ENCODE measurements around the gene ANK3. TPM values are rescaled to one million over a fixed set of nuclear protein-coding genes. Genes with fewer than 3 reads are reported as not detected.

Gene ANK3
- total and polyA plus RNA-seq, 4 experiments from 2014 or later = 7.2 to 90.1 (median 55.8) TPM

- Histone ChIP-seq H3K9me3 (ENCODE audit: control insufficient read depth in 1 of 2, low read length in 2 of 2) (no peaks in the 10 kb centered on the region), H3K36me3 (ENCODE audit: insufficient read depth, low read length) (no peaks in the 10 kb centered on the region), H3K4me1 (ENCODE audit: insufficient read depth, low read length) (no peaks in the 10 kb centered on the region), H3K27ac (ENCODE audit: low read depth, low read length) (no peak overlapping the region), H3K27me3 (ENCODE audit: insufficient read depth, low read length) (no peaks in the 10 kb centered on the region), H3K4me3 (ENCODE audit: low read length in 2 of 2) (no peak overlapping the region)
- H3K4me1 Mint-ChIP-seq = peaks cover 0 to 11% (median 7%) of the 10 kb centered on the region in 4 donors
- no peaks in the 10 kb centered on the region for H3K27me3 Mint-ChIP-seq
- no peak overlapping the region for H3K4me3 Mint-ChIP-seq
- ChIA-PET CTCF (ENCODE audit: partially characterized antibody) (no interaction called here), POLR2A (ENCODE audit: partially characterized antibody) (no interaction called here)
- H3K36me3 Mint-ChIP-seq = peaks cover 13 to 36% of the 10 kb centered on the region in 2 donors
- no peak overlapping the region for H3K27ac Mint-ChIP-seq
- H3K9me3 Mint-ChIP-seq = peaks cover 0 to 2% (median 0%) of the 10 kb centered on the region in 8 donors
- intact Hi-C loops (cut with micrococcal nuclease) = no loop called here
- no peak for DNase-seq
Measured at GRCh38 chr10:60140651-60141632, 248.7 kb downstream of the ANK3 start.

- H3K4me3 Mint-ChIP-seq = no peak overlapping the region
- no peaks in the 10 kb centered on the region for H3K27me3 ChIP-seq (ENCODE audit: insufficient read depth, low read length)
- no peaks in the 10 kb centered on the region for H3K27me3 Mint-ChIP-seq
- peaks cover 18 to 40% of the 10 kb centered on the region in 2 donors for H3K36me3 Mint-ChIP-seq
- DNase-seq = no peak
- no peaks in the 10 kb centered on the region for H3K36me3 ChIP-seq (ENCODE audit: insufficient read depth, low read length)
- ChIA-PET CTCF (ENCODE audit: partially characterized antibody) (no interaction called here), POLR2A (ENCODE audit: partially characterized antibody) (no interaction called here)
- H3K27ac ChIP-seq (ENCODE audit: low read depth, low read length) = no peak overlapping the region
- no peaks in the 10 kb centered on the region for H3K9me3 ChIP-seq (ENCODE audit: control insufficient read depth in 1 of 2, low read length in 2 of 2)
- H3K27ac Mint-ChIP-seq = peak overlapping the region in 1 of 7 donors; percentile 18
- intact Hi-C loops (cut with micrococcal nuclease) = no loop called here
- peaks cover 0 to 2% (median 0%) of the 10 kb centered on the region in 8 donors for H3K9me3 Mint-ChIP-seq
- no peak overlapping the region for H3K4me3 ChIP-seq (ENCODE audit: low read length in 2 of 2)
- peaks cover 0 to 11% (median 7%) of the 10 kb centered on the region in 4 donors for H3K4me1 Mint-ChIP-seq
- H3K4me1 ChIP-seq (ENCODE audit: insufficient read depth, low read length) = no peaks in the 10 kb centered on the region
Measured at GRCh38 chr10:60139798-60140566, 249.7 kb downstream of the ANK3 start.

DNA sequence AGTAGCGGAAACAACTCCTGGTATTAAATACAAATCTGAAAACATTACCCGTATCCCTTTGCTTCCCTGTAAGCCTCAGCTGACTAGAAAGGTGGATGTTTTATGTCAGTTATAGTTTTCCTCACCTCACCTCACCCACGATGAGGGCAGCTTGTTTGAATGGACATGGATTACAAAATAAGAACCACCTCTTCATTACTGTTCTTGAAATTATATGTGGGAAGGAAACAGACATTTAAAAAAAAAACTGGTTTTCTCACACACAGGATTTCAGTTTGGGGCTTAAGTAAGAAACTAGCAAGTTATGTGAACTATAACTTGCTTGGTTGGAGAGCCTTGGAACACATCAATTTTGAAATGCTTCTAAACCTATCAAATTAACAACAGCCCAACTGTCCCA, 250.4 kb downstream of the ANK3 start:
- CTCF ChIA-PET (ENCODE audit: partially characterized antibody) = no interaction called here

GRCh38 chr10:60138842-60139241, 250.8 kb downstream of the ANK3 start:
- no peaks in the 10 kb centered on the region for H3K36me3 ChIP-seq (ENCODE audit: insufficient read depth, low read length)
- peak overlapping the region in 1 of 7 donors; percentile 15 for H3K27ac Mint-ChIP-seq

More for the DNA sequence above, 250.4 kb downstream of the ANK3 start:
- Histone ChIP-seq H3K9me3 (ENCODE audit: control insufficient read depth in 1 of 2, low read length in 2 of 2) (no peaks in the 10 kb centered on the region), H3K36me3 (ENCODE audit: insufficient read depth, low read length) (no peaks in the 10 kb centered on the region), H3K4me3 (ENCODE audit: low read length in 2 of 2) (no peak overlapping the region), H3K27me3 (ENCODE audit: insufficient read depth, low read length) (no peaks in the 10 kb centered on the region), H3K27ac (ENCODE audit: low read depth, low read length) (no peak overlapping the region), H3K4me1 (ENCODE audit: insufficient read depth, low read length) (no peaks in the 10 kb centered on the region)
- no peak overlapping the region for H3K27ac Mint-ChIP-seq
- no peaks in the 10 kb centered on the region for H3K27me3 Mint-ChIP-seq
- peaks cover 0 to 11% (median 6%) of the 10 kb centered on the region in 4 donors for H3K4me1 Mint-ChIP-seq
- POLR2A ChIA-PET (ENCODE audit: partially characterized antibody) = no interaction called here
- intact Hi-C loops (cut with micrococcal nuclease) = no loop called here
- no peak for DNase-seq
- peaks cover 0 to 2% (median 0%) of the 10 kb centered on the region in 8 donors for H3K9me3 Mint-ChIP-seq
- H3K36me3 Mint-ChIP-seq = peaks cover 22 to 40% of the 10 kb centered on the region in 2 donors
- H3K4me3 Mint-ChIP-seq = no peak overlapping the region

DNA sequence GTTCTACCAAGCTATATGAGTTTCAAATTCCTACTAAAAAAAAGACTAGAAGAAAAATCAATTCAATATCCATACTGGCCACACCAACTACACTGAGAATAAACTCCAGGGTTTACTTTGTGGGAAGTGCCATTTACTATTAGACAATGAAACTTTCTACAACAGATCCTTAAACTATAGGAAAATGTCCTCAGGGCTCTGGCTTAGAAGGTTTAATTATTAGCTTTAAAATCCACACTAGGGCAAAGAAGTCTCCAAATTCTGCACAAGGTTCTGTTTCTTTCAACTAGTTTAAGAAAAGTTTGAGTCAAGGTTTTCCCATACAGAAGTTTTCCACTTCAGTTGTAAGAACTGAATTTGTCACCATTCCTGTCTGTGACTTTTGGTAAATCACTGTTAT, 251.6 kb downstream of the ANK3 start:
- no peaks in the 10 kb centered on the region for H3K4me1 ChIP-seq (ENCODE audit: insufficient read depth, low read length)
- Mint-ChIP-seq H3K4me3 (no peak overlapping the region), H3K27ac (peak overlapping the region in 1 of 7 donors; percentile 65), H3K4me1 (peaks cover 0 to 10% (median 4%) of the 10 kb centered on the region in 4 donors), H3K27me3 (no peaks in the 10 kb centered on the region), H3K36me3 (peaks cover 25 to 39% of the 10 kb centered on the region in 2 donors), H3K9me3 (no peaks in the 10 kb centered on the region)
- intact Hi-C loops (cut with micrococcal nuclease) = no loop called here
- H3K4me3 ChIP-seq (ENCODE audit: low read length in 2 of 2) = no peak overlapping the region
- no peak for DNase-seq
- H3K36me3 ChIP-seq (ENCODE audit: insufficient read depth, low read length) = no peaks in the 10 kb centered on the region
- ChIA-PET CTCF (ENCODE audit: partially characterized antibody) (no interaction called here), POLR2A (ENCODE audit: partially characterized antibody) (no interaction called here)
- H3K9me3 ChIP-seq (ENCODE audit: control insufficient read depth in 1 of 2, low read length in 2 of 2) = no peaks in the 10 kb centered on the region
- H3K27me3 ChIP-seq (ENCODE audit: insufficient read depth, low read length) = no peaks in the 10 kb centered on the region
- H3K27ac ChIP-seq (ENCODE audit: low read depth, low read length) = no peak overlapping the region

More at GRCh38 chr10:60138842-60139241, 250.8 kb downstream of the ANK3 start:
- Histone ChIP-seq H3K27me3 (ENCODE audit: insufficient read depth, low read length) (no peaks in the 10 kb centered on the region), H3K9me3 (ENCODE audit: control insufficient read depth in 1 of 2, low read length in 2 of 2) (no peaks in the 10 kb centered on the region), H3K4me3 (ENCODE audit: low read length in 2 of 2) (no peak overlapping the region), H3K4me1 (ENCODE audit: insufficient read depth, low read length) (no peaks in the 10 kb centered on the region), H3K27ac (ENCODE audit: low read depth, low read length) (no peak overlapping the region)
- peaks cover 0 to 11% (median 5%) of the 10 kb centered on the region in 4 donors for H3K4me1 Mint-ChIP-seq
- no peak for DNase-seq
- ChIA-PET POLR2A (ENCODE audit: partially characterized antibody) (no interaction called here), CTCF (ENCODE audit: partially characterized antibody) (no interaction called here)
- peaks cover 0 to 2% (median 0%) of the 10 kb centered on the region in 8 donors for H3K9me3 Mint-ChIP-seq
- intact Hi-C loops (cut with micrococcal nuclease) = no loop called here
- no peak overlapping the region for H3K4me3 Mint-ChIP-seq
- H3K36me3 Mint-ChIP-seq = peaks cover 22 to 43% of the 10 kb centered on the region in 2 donors
- H3K27me3 Mint-ChIP-seq = no peaks in the 10 kb centered on the region

DNA sequence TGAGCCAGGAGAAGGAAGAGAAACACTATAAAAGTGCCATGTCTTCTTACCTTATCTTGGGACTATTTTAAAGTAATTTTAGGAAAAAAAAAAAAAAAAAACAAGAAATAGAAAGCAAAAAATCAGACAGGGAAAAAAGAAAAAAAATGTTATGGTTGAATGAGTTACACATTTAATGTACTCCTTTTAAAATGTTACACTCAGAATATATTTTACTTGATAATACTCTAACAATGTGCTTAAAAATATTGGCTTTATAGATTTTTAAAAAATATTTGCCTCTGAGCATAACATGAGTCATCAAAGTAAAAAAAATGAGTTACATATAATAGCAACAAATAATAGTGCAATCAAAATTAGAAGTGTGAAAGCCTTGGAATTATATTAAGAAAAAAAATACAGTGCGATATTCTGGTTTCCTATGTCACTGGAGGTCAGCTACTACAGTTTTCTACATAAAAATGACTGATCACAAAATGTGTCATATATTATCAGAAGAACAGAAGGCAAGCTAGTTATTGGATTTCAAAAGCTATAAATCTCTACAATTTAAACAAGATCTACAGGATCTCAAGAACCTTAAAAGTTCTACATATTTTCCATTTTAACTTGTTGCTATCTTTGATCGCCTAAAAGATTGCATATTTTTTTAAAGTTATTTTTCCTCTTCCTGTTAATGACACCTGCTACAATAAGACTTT, 252.2 kb downstream of the ANK3 start:
- Histone ChIP-seq H3K9me3 (ENCODE audit: control insufficient read depth in 1 of 2, low read length in 2 of 2) (no peaks in the 10 kb centered on the region), H3K27ac (ENCODE audit: low read depth, low read length) (no peak overlapping the region), H3K27me3 (ENCODE audit: insufficient read depth, low read length) (no peaks in the 10 kb centered on the region), H3K36me3 (ENCODE audit: insufficient read depth, low read length) (no peaks in the 10 kb centered on the region), H3K4me1 (ENCODE audit: insufficient read depth, low read length) (no peaks in the 10 kb centered on the region), H3K4me3 (ENCODE audit: low read length in 2 of 2) (no peak overlapping the region)
- H3K9me3 Mint-ChIP-seq = no peaks in the 10 kb centered on the region
- H3K27ac Mint-ChIP-seq = peak overlapping the region in 1 of 7 donors; percentile 65
- DNase-seq = no peak
- H3K4me1 Mint-ChIP-seq = peaks cover 0 to 10% (median 4%) of the 10 kb centered on the region in 4 donors
- intact Hi-C loops (cut with micrococcal nuclease) = no loop called here
- H3K27me3 Mint-ChIP-seq = no peaks in the 10 kb centered on the region
- ChIA-PET CTCF (ENCODE audit: partially characterized antibody) (no interaction called here), POLR2A (ENCODE audit: partially characterized antibody) (no interaction called here)
- peaks cover 25 to 39% of the 10 kb centered on the region in 2 donors for H3K36me3 Mint-ChIP-seq
- H3K4me3 Mint-ChIP-seq = no peak overlapping the region
